Smooth muscle cell (in vitro differentiated cells): Measurements from ENCODE around the gene FPGS. TPM values are rescaled to one million over a fixed set of nuclear protein-coding genes. Genes with fewer than 3 reads are reported as not detected.

ENCODE experiments used
- DNase-seq: peaks from one replicate; lab custom pipeline; 2025; ENCODE audit not compliant: unreplicated experiment; lab: John Stamatoyannopoulos, UW
- H2AFZ ChIP-seq: fragments of 200-600 bp; sonication (generic); 2 replicates; pipeline ENCODE4 v1.6.0; 2016; ENCODE audit warnings: antibody characterized with exemption, low read depth, mild to moderate bottlenecking
- H3F3A ChIP-seq: fragments of 200-600 bp; sonication (generic); 2 replicates; pipeline ENCODE4 v1.6.0; 2017; ENCODE audit warnings: antibody characterized with exemption, low read depth
- H3K27ac ChIP-seq: fragments of 200-600 bp; sonication (generic); 2 replicates; pipeline ENCODE4 v1.5.1; 2016; ENCODE audit warnings: low read depth, mild to moderate bottlenecking
- H3K27me3 ChIP-seq: fragments of 200-600 bp; sonication (generic); 2 replicates; pipeline ENCODE4 v1.6.1; 2016; ENCODE audit warnings: low read depth, mild to moderate bottlenecking
- H3K36me3 ChIP-seq: fragments of 200-600 bp; sonication (generic); 2 replicates; pipeline ENCODE4 v1.5.1; 2016; ENCODE audit warnings: low read depth
- H3K4me1 ChIP-seq: fragments of 200-600 bp; sonication (generic); 2 replicates; pipeline ENCODE4 v1.5.1; 2016; ENCODE audit warnings: low read depth
- H3K4me2 ChIP-seq: fragments of 200-600 bp; sonication (generic); 2 replicates; pipeline ENCODE4 v1.6.0; 2016; ENCODE audit warnings: mild to moderate bottlenecking
- H3K4me3 ChIP-seq: fragments of 200-600 bp; sonication (generic); 2 replicates; pipeline ENCODE4 v1.5.1; 2016; ENCODE audit warnings: mild to moderate bottlenecking
- H3K79me2 ChIP-seq: fragments of 200-600 bp; sonication (generic); 2 replicates; pipeline ENCODE4 v1.6.0; 2016; ENCODE audit warnings: low read depth, mild to moderate bottlenecking
- H3K9ac ChIP-seq: fragments of 200-600 bp; sonication (generic); 2 replicates; pipeline ENCODE4 v1.6.0; 2016; ENCODE audit warnings: low read depth
- H3K9me3 ChIP-seq: fragments of 200-600 bp; sonication (generic); replicated peaks from 2 replicates; pipeline ENCODE4 v1.5.1; 2016; ENCODE audit warnings: low read depth
- H4K20me1 ChIP-seq: fragments of 200-600 bp; sonication (generic); 2 replicates; pipeline ENCODE4 v1.6.0; 2016; ENCODE audit warnings: low read depth
- WGBS: methylation state at CpG from one replicate; pipeline ENCODE4 v1.1.7; 2016; ENCODE audit warnings: low lambda C conversion rate; 5-methylcytosine and 5-hydroxymethylcytosine counted together
- polyA plus RNA-seq: library from polyadenylated mRNA; unstranded; fragments of >200 nt; fragmentation: Nextera tagmentation; extraction: Ambion mirVana; gene quantifications from 2 replicates; pipeline ENCODE4 v1.2.1, GENCODE V29; 2016
- total RNA-seq: library from RNA; depleted of rRNA; stranded (reverse); fragments of >200 nt; gene quantifications from 2 replicates; pipeline ENCODE4 v1.2.3, GENCODE V29; 2014
- TF ChIP-seq, protein P1 (sequence below): fragments of 200-600 bp; sonication (generic); IDR thresholded peaks from 2 replicates; pipeline ENCODE4 v1.5.1; 2017; ENCODE audit warnings: borderline replicate concordance, mild to moderate bottlenecking, antibody characterized with exemption; ENCODE audit not compliant: insufficient read depth, poor library complexity, severe bottlenecking

FPGS gene
- total and polyA plus RNA-seq, 2 experiments from 2014 or later = 12.9 to 34.9 TPM

DNA sequence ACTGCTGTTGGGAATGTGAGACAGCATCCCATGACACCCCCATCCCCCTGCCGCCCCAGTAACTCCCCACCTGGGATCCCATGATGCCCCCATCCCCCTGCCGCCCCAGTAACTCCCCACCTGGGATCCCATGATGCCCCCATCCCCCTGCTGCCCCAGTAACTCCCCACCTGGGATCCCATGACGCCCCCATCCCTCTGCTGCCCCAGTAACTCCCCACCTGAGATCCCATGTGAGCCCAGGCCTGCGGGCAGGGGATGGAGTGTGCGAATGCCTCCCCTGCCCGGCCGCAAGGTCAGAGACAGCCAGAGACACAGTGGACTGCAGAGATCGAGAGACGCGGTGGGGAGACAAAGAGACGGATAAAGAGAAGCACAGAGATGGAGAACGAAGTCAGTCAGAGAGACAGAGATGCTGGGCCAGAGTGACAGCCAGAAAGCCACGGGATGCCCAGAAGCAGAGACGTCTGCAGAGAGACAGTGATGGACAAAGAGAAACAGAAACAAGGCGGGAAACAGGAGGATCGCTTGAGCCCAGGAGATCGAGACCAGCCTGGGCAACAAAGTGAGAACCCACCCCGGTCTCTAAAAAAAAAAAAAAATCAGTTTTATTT is 25.2 kb upstream of the FPGS start:
- Histone ChIP-seq H3K27ac (no peak overlapping the region), H3K4me2 (no peak overlapping the region), H3K4me3 (no peak overlapping the region), H2AFZ (no peak overlapping the region), H3K9ac (no peak overlapping the region), H3K27me3 (no peaks in the 10 kb centered on the region), H3K4me1 (no peaks in the 10 kb centered on the region), H4K20me1 (no peaks in the 10 kb centered on the region), H3K36me3 (no peaks in the 10 kb centered on the region), H3K79me2 (no peaks in the 10 kb centered on the region), H3K9me3 (no peaks in the 10 kb centered on the region), H3F3A (no peaks in the 10 kb centered on the region)
- no peak for DNase-seq
- WGBS = 96% methylated on average over 16 of the region's 18 CpGs
- TF ChIP-seq, protein P1, sequence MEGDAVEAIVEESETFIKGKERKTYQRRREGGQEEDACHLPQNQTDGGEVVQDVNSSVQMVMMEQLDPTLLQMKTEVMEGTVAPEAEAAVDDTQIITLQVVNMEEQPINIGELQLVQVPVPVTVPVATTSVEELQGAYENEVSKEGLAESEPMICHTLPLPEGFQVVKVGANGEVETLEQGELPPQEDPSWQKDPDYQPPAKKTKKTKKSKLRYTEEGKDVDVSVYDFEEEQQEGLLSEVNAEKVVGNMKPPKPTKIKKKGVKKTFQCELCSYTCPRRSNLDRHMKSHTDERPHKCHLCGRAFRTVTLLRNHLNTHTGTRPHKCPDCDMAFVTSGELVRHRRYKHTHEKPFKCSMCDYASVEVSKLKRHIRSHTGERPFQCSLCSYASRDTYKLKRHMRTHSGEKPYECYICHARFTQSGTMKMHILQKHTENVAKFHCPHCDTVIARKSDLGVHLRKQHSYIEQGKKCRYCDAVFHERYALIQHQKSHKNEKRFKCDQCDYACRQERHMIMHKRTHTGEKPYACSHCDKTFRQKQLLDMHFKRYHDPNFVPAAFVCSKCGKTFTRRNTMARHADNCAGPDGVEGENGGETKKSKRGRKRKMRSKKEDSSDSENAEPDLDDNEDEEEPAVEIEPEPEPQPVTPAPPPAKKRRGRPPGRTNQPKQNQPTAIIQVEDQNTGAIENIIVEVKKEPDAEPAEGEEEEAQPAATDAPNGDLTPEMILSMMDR = no peak

DNA sequence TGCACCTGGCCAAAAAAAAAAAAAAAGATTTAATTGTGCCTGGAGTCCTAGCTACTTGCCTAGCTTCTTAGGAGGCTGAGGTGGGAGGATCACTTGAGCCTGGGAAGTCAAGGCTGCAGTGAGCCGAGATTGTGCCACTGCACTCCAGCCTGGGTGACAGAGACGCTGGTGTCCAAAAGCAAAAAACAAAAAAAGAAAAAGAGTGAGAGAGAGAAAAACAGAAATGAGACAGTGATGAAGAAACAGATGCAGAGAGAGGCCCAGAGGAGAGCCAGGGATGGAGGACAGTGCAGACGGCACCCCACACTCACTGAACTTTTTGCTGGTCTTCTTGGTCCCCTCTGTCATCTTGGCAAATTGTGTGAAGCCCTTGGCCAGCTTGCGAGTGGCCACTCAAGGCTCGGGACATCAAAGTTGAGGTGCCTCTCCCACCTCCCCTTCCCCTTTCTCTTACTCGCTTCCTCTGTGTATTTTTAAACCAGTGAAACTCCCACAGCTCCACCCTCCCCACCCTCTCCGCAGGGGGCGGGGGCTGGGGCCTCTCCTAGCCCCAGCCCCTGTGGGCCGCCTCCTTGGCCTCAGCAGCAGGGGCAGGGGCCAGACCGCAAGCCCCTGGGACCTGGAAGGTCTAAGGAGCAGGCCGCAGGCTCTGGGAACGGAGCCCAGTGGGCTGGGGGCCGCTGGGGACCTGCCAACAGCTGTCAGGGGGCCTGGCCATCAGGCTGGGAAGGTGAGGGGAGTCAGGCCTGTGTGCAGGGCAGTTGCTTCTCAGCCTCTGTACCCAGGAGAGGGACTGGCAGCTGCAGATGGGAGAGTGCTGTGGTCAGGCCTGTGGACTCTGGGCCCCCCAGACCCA is 24.2 kb upstream of the FPGS start, which contains the start of gene SH2D3C:
TSS of gene SH2D3C (minus strand) at position 387 of the 856 bp plus-strand sequence. CDS start at position 348, 39 bp downstream.
- WGBS = 80% methylated on average over 13 of the region's 13 CpGs
- Histone ChIP-seq H3K9me3 (no peaks in the 10 kb centered on the region), H3K79me2 (no peaks in the 10 kb centered on the region), H3K27me3 (no peaks in the 10 kb centered on the region), H3K4me1 (no peaks in the 10 kb centered on the region), H3K36me3 (no peaks in the 10 kb centered on the region), H2AFZ (no peak within 1 kb of the TSS), H3F3A (no peaks in the 10 kb centered on the region), H3K27ac (no peak within 1 kb of the TSS), H4K20me1 (no peaks in the 10 kb centered on the region), H3K9ac (no peak within 1 kb of the TSS), H3K4me2 (no peak within 1 kb of the TSS), H3K4me3 (no peak within 1 kb of the TSS)
- TF ChIP-seq, protein P1 = no peak
- DNase-seq = no peak

DNA sequence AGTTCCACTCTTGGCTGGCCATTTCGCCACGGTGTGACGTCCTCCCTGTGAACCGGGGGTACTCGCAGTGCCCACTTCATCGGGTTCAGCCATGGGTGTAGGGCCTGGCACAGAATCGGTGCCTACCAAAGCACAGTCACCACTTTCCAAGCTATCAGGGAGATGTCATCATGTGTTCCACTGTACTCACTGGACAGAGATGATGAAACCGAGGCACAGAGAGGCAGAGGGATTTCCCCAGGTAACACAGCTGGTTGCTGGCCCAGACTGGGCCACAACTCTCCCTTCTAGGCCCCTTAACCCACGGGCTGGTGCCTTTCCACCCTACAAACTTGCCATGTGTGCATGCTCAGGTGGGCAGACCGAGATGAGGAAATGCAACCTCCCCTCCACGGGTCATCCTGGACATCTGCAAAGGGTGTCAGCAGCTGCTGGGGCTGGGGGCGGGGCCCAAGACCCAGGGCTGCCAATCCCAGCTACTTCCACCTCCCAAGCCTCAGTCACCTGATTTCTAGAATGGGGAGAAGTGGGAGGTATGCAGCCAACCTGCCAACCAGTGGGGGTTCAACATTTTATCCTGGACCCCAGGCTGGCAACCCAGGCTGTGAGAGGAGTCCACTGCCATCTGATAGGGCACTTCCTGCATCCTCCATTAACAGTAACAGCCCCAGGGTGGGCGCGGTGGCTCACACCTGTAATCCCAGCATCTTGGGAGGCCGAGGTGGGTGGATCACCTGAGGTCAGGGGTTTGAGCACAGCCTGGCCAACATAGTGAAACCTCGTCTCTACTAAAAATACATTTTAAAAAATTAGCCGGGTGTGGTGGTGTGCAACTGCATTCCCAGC is 23.3 kb upstream of the FPGS start:
- H3K4me2 ChIP-seq = no peak overlapping the region
- no peak for DNase-seq
- 88% methylated on average over 17 of the region's 17 CpGs for WGBS

More for the DNA sequence above, 23.3 kb upstream of the FPGS start:
- no peak overlapping the region for H3K27ac ChIP-seq
- no peaks in the 10 kb centered on the region for H3K9me3 ChIP-seq
- no peaks in the 10 kb centered on the region for H3K4me1 ChIP-seq
- H3K9ac ChIP-seq = no peak overlapping the region
- H3K27me3 ChIP-seq = no peaks in the 10 kb centered on the region
- TF ChIP-seq, protein P1 = no peak
- H2AFZ ChIP-seq = no peak overlapping the region
- H4K20me1 ChIP-seq = no peaks in the 10 kb centered on the region
- no peaks in the 10 kb centered on the region for H3F3A ChIP-seq
- no peak overlapping the region for H3K4me3 ChIP-seq
- H3K36me3 ChIP-seq = no peaks in the 10 kb centered on the region
- H3K79me2 ChIP-seq = no peaks in the 10 kb centered on the region
